ENCODE measurements around the gene POLR3A.

- TF ChIP-seq GATA2 (IDR thresholded peaks at IDR 0.05; ENCODE audit: low read depth, low read length): no peak
- no peak for TF ChIP-seq GATA3 (IDR thresholded peaks at IDR 0.05; ENCODE audit: low read depth, low read length)
Observed at GRCh38 chr10:77959384-77959783, 69.9 kb downstream of the POLR3A start.
